Endothelial cell of umbilical vein (primary cell): Measurements from ENCODE around the gene SLC9A1. TPM values are rescaled to one million over a fixed set of nuclear protein-coding genes. Genes with fewer than 3 reads are reported as not detected.
"Not testable (repeated sequence)": the region's sequence is repeated elsewhere in the genome, so short reads cannot be mapped to it uniquely, and the experiment has no call there.

ENCODE experiments used
- BruUV-seq: library from RNA; stranded (reverse); fragments of 400-500 nt; replicated peaks from 2 replicates; lab custom pipeline; 2021; lab: Mats Ljungman, UMichigan
- CTCF ChIA-PET: fragments of 300-600, 350-600 bp; sonication (Branson Sonifier 250); formaldehyde crosslinking; loops from one replicate; lab custom pipeline; 2021; ENCODE audit warnings: antibody characterized with exemption, inconsistent platforms; lab: Charles Lee
- POLR2A ChIA-PET: fragments of 300-600, 350-600 bp; sonication (Branson Sonifier 250); formaldehyde crosslinking; loops from one replicate; lab custom pipeline; 2021; ENCODE audit warnings: antibody characterized with exemption, inconsistent platforms; lab: Charles Lee
- DNase-seq: peaks from one replicate; pipeline ENCODE4 v3.0.0-alpha.2; 2011; ENCODE audit warnings: low read depth, low spot score
- FAIRE-seq: peaks from 2 replicates; lab custom pipeline; 2011; peaks lifted over from hg19 to GRCh38; lab: Jason Lieb, UNC
- H2AFZ ChIP-seq: 2 replicates; pipeline ENCODE4 v1.6.0; 2012; ENCODE audit warnings: low read depth, low read length, control low read depth, inconsistent platforms
- H3K27ac ChIP-seq: 2 replicates; pipeline ENCODE4 v1.5.1; 2011; ENCODE audit warnings: low read depth, mild to moderate bottlenecking, control low read depth, low read length, moderate library complexity; ENCODE audit not compliant: insufficient read depth
- H3K27me3 ChIP-seq, 2 experiments: 2 replicates each; pipeline versions ENCODE4 v1.6.0 to v1.6.1; 2011; ENCODE audit warnings: low read length in 2 of 2, mixed read lengths in 1 of 2; ENCODE audit not compliant: control insufficient read depth in 2 of 2, insufficient read depth in 2 of 2
- H3K36me3 ChIP-seq, 2 experiments: 2 replicates in 1 of 2; 3 replicates in 1 of 2; pipeline ENCODE4 v1.5.1; 2011; ENCODE audit warnings: low read length in 2 of 2, mild to moderate bottlenecking in 1 of 2, moderate library complexity in 1 of 2; ENCODE audit not compliant: control insufficient read depth in 2 of 2, insufficient read depth in 2 of 2; ENCODE audit errors: extremely low read depth in 1 of 2
- H3K4me1 ChIP-seq: 3 replicates; pipeline ENCODE4 v1.5.1; 2011; ENCODE audit warnings: mild to moderate bottlenecking, low read length; ENCODE audit not compliant: control insufficient read depth, insufficient read depth; ENCODE audit errors: extremely low read depth
- H3K4me2 ChIP-seq: 2 replicates; pipeline ENCODE4 v1.6.1; 2011; ENCODE audit warnings: low read length, control low read depth, mixed read lengths; ENCODE audit not compliant: insufficient read depth
- H3K4me3 ChIP-seq, 3 experiments: fragments of 200-600 bp in 1 of 3; sonication (generic), shearing (Covaris generic) in 1 of 3; replicated peaks in 1 of 3; 2 replicates each; pipeline ENCODE4 v1.5.1; 2011 to 2016; ENCODE audit warnings: control low read depth in 3 of 3, low read length in 3 of 3, mild to moderate bottlenecking in 2 of 3, inconsistent platforms in 1 of 3, low read depth in 1 of 3, moderate library complexity in 1 of 3; ENCODE audit not compliant: insufficient read depth in 1 of 3
- H3K79me2 ChIP-seq: 2 replicates; pipeline ENCODE4 v1.6.0; 2012; ENCODE audit warnings: low read length, inconsistent platforms; ENCODE audit not compliant: control insufficient read depth, insufficient read depth
- H3K9ac ChIP-seq: replicated peaks from 2 replicates; pipeline ENCODE3; 2011; ENCODE audit warnings: low read length, control low read depth; ENCODE audit not compliant: insufficient read depth; ENCODE audit errors: extremely low read depth
- H3K9me1 ChIP-seq: replicated peaks from 3 replicates; pipeline ENCODE4 v1.6.0; 2011; ENCODE audit warnings: mild to moderate bottlenecking, low read length; ENCODE audit not compliant: control insufficient read depth, insufficient read depth; ENCODE audit errors: extremely low read depth
- H3K9me3 ChIP-seq: replicated peaks from 2 replicates; pipeline ENCODE4 v1.5.1; 2012; ENCODE audit warnings: low read length, inconsistent platforms; ENCODE audit not compliant: control insufficient read depth, insufficient read depth
- H4K20me1 ChIP-seq: replicated peaks from 2 replicates; pipeline ENCODE3; 2011; ENCODE audit warnings: mild to moderate bottlenecking, low read length; ENCODE audit not compliant: control insufficient read depth, insufficient read depth; ENCODE audit errors: extremely low read depth
- CTCF ChIP-seq, 2 donors: IDR thresholded peaks; 1 replicate in 1 of 2; 2 replicates in 1 of 2; pipeline ENCODE4 v1.5.1; 2011; ENCODE audit warnings: low read length in 2 of 2, mild to moderate bottlenecking in 2 of 2, moderate library complexity in 2 of 2, control low read depth in 1 of 2, inconsistent platforms in 1 of 2, low read depth in 1 of 2; ENCODE audit not compliant: insufficient read depth in 1 of 2; ENCODE audit errors: extremely low read depth in 1 of 2
- EZH2 ChIP-seq: IDR thresholded peaks from 2 replicates; pipeline ENCODE4 v1.6.1; 2012; ENCODE audit warnings: borderline replicate concordance, low read depth, mild to moderate bottlenecking, moderate library complexity, low read length, inconsistent platforms; ENCODE audit not compliant: severe bottlenecking
- FOS ChIP-seq: IDR thresholded peaks from 2 replicates; pipeline ENCODE4 v1.6.1; 2011; ENCODE audit warnings: mild to moderate bottlenecking, low read length, moderate library complexity, borderline replicate concordance; ENCODE audit not compliant: insufficient read depth
- GATA2 ChIP-seq: IDR thresholded peaks from 2 replicates; pipeline ENCODE4 v1.7.0; 2011; ENCODE audit warnings: low read depth, mild to moderate bottlenecking, moderate library complexity, mixed read lengths, low read length; ENCODE audit not compliant: insufficient read length, insufficient read depth
- JUN ChIP-seq: IDR thresholded peaks from 2 replicates; pipeline ENCODE4 v1.6.1; 2011; ENCODE audit warnings: borderline replicate concordance, low read depth; ENCODE audit not compliant: insufficient read length, insufficient read depth
- MAX ChIP-seq: IDR thresholded peaks from 2 replicates; pipeline ENCODE4 v1.6.1; 2011; ENCODE audit not compliant: insufficient read depth, insufficient read length
- MYC ChIP-seq: IDR thresholded peaks from one replicate; pipeline ENCODE4 v1.6.1; 2011; ENCODE audit warnings: mild to moderate bottlenecking, low read depth, low read length
- POLR2A ChIP-seq: IDR thresholded peaks from 2 replicates; pipeline ENCODE4 v1.6.1; 2012; ENCODE audit warnings: low read depth, mild to moderate bottlenecking, control low read depth, low read length
- POLR2AphosphoS5 ChIP-seq: IDR thresholded peaks from 2 replicates; pipeline ENCODE4 v1.6.1; 2012; ENCODE audit warnings: low read depth, mild to moderate bottlenecking, control low read depth, low read length, moderate library complexity; ENCODE audit not compliant: insufficient read depth
- dilution Hi-C: fragments of 300-500 bp; cut with MboI; formaldehyde crosslinking; loops from one replicate; pipeline ENCODE4 v1.15.0; 2019; ENCODE audit warnings: low sequenced_read_pairs; ENCODE audit not compliant: extremely low pct_ligation_motif_present
- intact Hi-C: fragments of 100-400 bp; cut with micrococcal nuclease; formaldehyde crosslinking; loops from one replicate; pipeline ENCODE4 v1.10.0; 2022
- polyA plus RNA-seq, 4 experiments: library from polyadenylated mRNA; depleted of rRNA in 3 of 4; stranded (reverse) in 3 of 4; unstranded in 1 of 4; fragments of >200 nt; gene quantifications; 2 replicates each; pipeline versions ENCODE4 v1.2.1 to v1.2.3, GENCODE V29; 2011 to 2012; ENCODE audit warnings: missing spikeins in 1 of 4
- total RNA-seq: library from RNA; stranded (reverse); gene quantifications from 2 replicates; pipeline ENCODE4 v1.2.3, GENCODE V29; 2021

Gene SLC9A1
- total and polyA plus RNA-seq, 2 donors (not counting 3 experiments of a cell fraction or from before 2014, with no cell fraction given), result 22.8 to 59.2 TPM

GRCh38 chr1:27176323-27176722 is 21.4 kb upstream of the SLC9A1 start:
- H3K4me3 ChIP-seq, result no peak overlapping the region
- CTCF ChIA-PET, result interaction anchor here (0.9 to 1.3 kb wide), 2 partner anchors 11 to 21 kb away, joined by 3 read pairs; no protein-coding TSS in a partner anchor
- no peaks in the 10 kb centered on the region for H3K79me2 ChIP-seq
- H3K9ac ChIP-seq, result no peak overlapping the region
- FAIRE-seq (no peak), DNase-seq (no peak)
- no peak overlapping the region for H3K27ac ChIP-seq
- no peaks in the 10 kb centered on the region for H3K9me3 ChIP-seq
- no TSS peak for BruUV-seq
- H4K20me1 ChIP-seq, result no peaks in the 10 kb centered on the region
- no peak overlapping the region for H3K4me2 ChIP-seq
- no peaks in the 10 kb centered on the region for H3K36me3 ChIP-seq
- no peaks in the 10 kb centered on the region for H3K27me3 ChIP-seq
- intact Hi-C loops (no loop called here), dilution Hi-C loops (no loop called here)
- H3K9me1 ChIP-seq, result no peaks in the 10 kb centered on the region
- H2AFZ ChIP-seq, result no peak overlapping the region
- POLR2A ChIA-PET, result no interaction called here
- H3K4me1 ChIP-seq, result no peaks in the 10 kb centered on the region
- TF ChIP-seq CTCF (IDR thresholded peaks at IDR 0.05; ENCODE audit: extremely low read depth in 1 of 2, insufficient read depth in 1 of 2, low read depth in 1 of 2, low read length in 2 of 2) (no peak), FOS (no peak), POLR2A (no peak), EZH2 (no peak), GATA2 (no peak), POLR2AphosphoS5 (no peak), MAX (no peak), JUN (no peak), MYC (no peak)

- dilution Hi-C loops, H2AFZ ChIP-seq, intact Hi-C loops, H3K36me3 ChIP-seq, H3K4me3 ChIP-seq, H3K9me1 ChIP-seq, POLR2A ChIA-PET, H4K20me1 ChIP-seq, H3K9ac ChIP-seq, H3K4me1 ChIP-seq, FAIRE-seq, H3K4me2 ChIP-seq, BruUV-seq, H3K9me3 ChIP-seq, DNase-seq, H3K27ac ChIP-seq, H3K79me2 ChIP-seq, H3K27me3 ChIP-seq: not testable (repeated sequence)
- CTCF ChIA-PET, result interaction anchor here (1.1 kb wide), 1 partner anchor 127 kb away, joined by 3 read pairs; no protein-coding TSS in a partner anchor
These were observed 18.1 kb upstream of the SLC9A1 start for GRCh38 chr1:27172992-27173391.
